Kidney epithelial cell (primary cell): ENCODE measurements around the gene ALCAM. TPM values are rescaled to one million over a fixed set of nuclear protein-coding genes. Genes with fewer than 3 reads are reported as not detected.

Experiments
- DNase-seq: peaks from one replicate; pipeline ENCODE4 v3.0.0-alpha.2; 2010; ENCODE audit warnings: low read depth
- H3K27me3 ChIP-seq: 2 replicates; pipeline ENCODE4 v1.6.0; 2011; ENCODE audit warnings: low read length; ENCODE audit not compliant: control insufficient read depth, insufficient read depth
- H3K36me3 ChIP-seq: 2 replicates; pipeline ENCODE4 v1.5.1; 2011; ENCODE audit warnings: low read length; ENCODE audit not compliant: control insufficient read depth, insufficient read depth
- H3K4me3 ChIP-seq: 2 replicates; pipeline ENCODE4 v1.5.1; 2011; ENCODE audit warnings: low read depth, mild to moderate bottlenecking, control low read depth, low read length
- total RNA-seq: library from RNA; depleted of rRNA; stranded (reverse); fragments of >200 nt; gene quantifications from 2 replicates; pipeline ENCODE4 v1.2.3, GENCODE V29; 2015
- TF ChIP-seq, protein P1 (sequence below): IDR thresholded peaks from 2 replicates; pipeline ENCODE4 v1.5.1; 2011; ENCODE audit warnings: mild to moderate bottlenecking, moderate library complexity, low read length, control low read depth, inconsistent platforms; ENCODE audit not compliant: insufficient read depth, poor library complexity, severe bottlenecking

Gene ALCAM
- 79.9 and 82.3 TPM in 2 replicates for total RNA-seq

DNA sequence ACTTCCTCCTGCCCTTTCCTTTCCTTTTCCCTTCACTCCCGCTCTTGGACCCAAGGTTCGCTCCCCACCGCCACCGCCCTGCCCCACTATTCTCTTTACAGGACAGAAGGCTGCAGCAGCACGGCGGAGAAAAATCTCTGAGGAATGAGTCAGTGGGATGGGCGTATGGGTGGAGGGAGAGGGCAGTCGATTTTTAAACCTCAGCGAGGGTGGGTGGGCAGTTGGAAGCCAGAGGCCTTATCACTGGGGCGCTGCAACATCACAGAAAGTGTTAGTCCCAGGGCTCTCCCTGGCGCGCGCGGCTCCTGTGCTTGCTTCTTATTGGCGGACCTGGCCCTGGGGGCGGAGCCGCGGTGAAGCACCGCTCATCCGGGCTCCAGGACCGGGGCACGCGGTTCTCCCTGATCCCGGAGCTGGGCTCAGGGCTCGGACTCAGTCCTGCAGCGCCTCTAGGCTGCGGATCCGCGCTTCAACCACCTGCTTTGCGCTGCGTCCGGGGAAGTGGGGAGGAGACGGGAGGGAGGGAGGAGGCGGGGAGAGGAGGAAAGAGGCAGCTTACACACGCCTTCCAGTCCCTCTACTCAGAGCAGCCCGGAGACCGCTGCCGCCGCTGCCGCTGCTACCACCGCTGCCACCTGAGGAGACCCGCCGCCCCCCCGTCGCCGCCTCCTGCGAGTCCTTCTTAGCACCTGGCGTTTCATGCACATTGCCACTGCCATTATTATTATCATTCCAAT, at the start of gene ALCAM:
Gene ALCAM, plus strand, starts transcription at position 584 of the 737 bp plus-strand sequence.
- no peaks in the 10 kb centered on the region for H3K27me3 ChIP-seq
- peak; percentile 94 for DNase-seq

DNA sequence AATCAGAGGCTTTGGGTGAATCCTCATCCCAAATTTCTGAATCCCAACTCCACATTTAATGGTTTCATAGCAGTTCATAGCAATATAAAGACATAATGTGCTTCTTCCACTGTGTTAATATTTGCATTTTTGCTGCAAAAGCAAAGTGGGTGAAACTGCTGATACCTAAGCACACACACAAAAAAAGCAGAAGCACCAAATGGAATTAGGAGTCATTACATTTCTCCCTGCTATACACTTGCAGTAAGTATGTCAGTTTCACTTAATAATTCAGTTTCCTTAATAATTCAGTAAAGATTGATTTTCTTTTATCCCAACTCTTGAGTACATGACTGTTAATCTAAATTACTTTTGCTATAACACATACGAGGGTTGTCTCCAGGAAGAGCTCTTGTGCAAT, 48.9 kb upstream of the ALCAM start:
- Histone ChIP-seq H3K36me3 (no peaks in the 10 kb centered on the region), H3K27me3 (no peaks in the 10 kb centered on the region), H3K4me3 (no peak overlapping the region)
- TF ChIP-seq, protein P1, sequence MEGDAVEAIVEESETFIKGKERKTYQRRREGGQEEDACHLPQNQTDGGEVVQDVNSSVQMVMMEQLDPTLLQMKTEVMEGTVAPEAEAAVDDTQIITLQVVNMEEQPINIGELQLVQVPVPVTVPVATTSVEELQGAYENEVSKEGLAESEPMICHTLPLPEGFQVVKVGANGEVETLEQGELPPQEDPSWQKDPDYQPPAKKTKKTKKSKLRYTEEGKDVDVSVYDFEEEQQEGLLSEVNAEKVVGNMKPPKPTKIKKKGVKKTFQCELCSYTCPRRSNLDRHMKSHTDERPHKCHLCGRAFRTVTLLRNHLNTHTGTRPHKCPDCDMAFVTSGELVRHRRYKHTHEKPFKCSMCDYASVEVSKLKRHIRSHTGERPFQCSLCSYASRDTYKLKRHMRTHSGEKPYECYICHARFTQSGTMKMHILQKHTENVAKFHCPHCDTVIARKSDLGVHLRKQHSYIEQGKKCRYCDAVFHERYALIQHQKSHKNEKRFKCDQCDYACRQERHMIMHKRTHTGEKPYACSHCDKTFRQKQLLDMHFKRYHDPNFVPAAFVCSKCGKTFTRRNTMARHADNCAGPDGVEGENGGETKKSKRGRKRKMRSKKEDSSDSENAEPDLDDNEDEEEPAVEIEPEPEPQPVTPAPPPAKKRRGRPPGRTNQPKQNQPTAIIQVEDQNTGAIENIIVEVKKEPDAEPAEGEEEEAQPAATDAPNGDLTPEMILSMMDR, result no peak
- no peak for DNase-seq

More for the DNA sequence above, at the start of gene ALCAM:
- H3K4me3 ChIP-seq, result peak within 1 kb of the TSS; percentile 88
- TF ChIP-seq, protein P1, result peak; percentile 81
- H3K36me3 ChIP-seq, result no peaks in the 10 kb centered on the region

DNA sequence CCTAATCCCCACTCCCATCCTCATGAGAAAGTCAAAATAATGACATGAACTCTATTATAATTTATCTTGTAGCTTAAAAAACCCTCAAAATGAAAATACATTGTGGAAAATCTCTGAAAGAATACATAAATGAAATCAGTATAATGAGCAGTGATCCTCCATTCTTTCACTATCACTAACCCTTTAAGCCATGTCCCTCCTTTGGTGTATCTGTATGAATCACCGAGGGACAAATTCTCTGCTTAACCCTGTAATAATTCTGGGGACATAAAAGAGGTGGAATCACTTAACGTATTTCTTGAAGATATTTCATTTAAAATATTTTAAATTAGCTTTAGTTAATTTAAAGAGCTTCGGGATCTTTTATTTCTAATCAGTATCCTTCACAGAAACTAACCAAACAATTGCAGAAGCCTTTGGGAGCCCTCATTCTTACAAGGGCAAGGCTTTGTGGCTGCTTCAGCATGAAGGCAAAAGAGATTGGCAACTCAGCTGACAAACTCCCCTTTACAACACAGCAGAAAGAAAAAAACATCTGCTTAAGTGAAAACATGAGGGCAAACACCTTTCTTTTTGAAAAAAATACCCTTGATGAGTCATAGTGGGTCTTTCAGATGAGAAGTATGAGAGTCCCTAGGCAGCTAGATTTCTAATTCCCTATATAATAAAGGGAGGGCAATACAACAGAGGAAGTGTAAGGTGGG, 44.0 kb upstream of the ALCAM start:
- no peaks in the 10 kb centered on the region for H3K27me3 ChIP-seq
- TF ChIP-seq, protein P1, result no peak
- no peak overlapping the region for H3K4me3 ChIP-seq
- H3K36me3 ChIP-seq, result no peaks in the 10 kb centered on the region
- DNase-seq, result no peak

DNA sequence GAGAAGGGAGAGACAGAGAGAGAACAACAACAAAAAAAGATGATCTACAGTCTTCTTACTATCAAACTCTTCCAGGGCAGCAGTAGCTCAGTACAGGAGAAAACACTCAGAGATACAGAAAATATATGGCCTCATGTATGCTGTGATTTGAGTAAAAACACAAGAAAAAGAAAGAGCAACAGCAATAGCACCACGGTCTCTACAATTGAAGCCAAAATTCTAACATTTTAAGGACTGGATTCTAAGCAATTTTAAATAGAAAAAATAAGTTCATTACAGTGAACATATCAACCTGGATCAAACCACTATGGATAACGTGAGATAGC, 43.5 kb upstream of the ALCAM start:
- Histone ChIP-seq H3K36me3 (no peaks in the 10 kb centered on the region), H3K27me3 (no peaks in the 10 kb centered on the region), H3K4me3 (no peak overlapping the region)
- no peak for DNase-seq
- TF ChIP-seq, protein P1, result no peak

DNA sequence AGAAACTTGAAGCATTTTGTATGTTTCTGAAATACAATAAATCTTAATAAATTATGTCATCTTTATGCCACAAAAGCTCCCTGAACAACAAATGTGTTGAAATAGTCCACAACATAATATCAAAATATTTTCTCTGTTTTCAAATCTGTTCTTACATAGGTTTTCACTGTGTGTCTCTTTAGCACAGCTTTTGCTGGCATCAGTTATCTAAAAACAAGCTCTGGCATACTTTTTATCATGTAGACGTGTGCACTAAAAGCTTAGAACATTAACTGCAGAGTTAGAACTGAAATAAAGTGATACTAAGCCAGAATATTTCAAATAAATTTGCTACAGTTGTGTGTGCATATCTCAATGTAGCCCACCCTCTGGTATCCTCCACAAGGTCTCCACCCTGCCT, 41.8 kb upstream of the ALCAM start:
- no peak for DNase-seq
- no peaks in the 10 kb centered on the region for H3K36me3 ChIP-seq
- TF ChIP-seq, protein P1, result no peak
- no peak overlapping the region for H3K4me3 ChIP-seq
- H3K27me3 ChIP-seq, result no peaks in the 10 kb centered on the region
